ENCODE measurements around the gene SHC2. TPM values are rescaled to one million over a fixed set of nuclear protein-coding genes. Genes with fewer than 3 reads are reported as not detected.
"Not testable (repeated sequence)": the region's sequence is repeated elsewhere in the genome, so short reads cannot be mapped to it uniquely, and the experiment has no call there.

The SHC2 gene
- total and polyA plus RNA-seq, 2 donors (not counting 1 experiment from before 2014, with no cell fraction given) = 0.02 to 2.5 TPM

- Histone ChIP-seq H3K4me3 (replicated peaks in 1 of 4; ENCODE audit: control extremely low read depth in 1 of 4, insufficient read depth in 1 of 4, low read depth in 3 of 4, low read length in 4 of 4) (no peak overlapping the region), H3K27ac (ENCODE audit: insufficient read depth, low read length) (no peak overlapping the region), H3K9me3 (ENCODE audit: control insufficient read depth, insufficient read depth, low read depth, low read length) (no peaks in the 10 kb centered on the region), H3K36me3 (ENCODE audit: control insufficient read depth, insufficient read depth, low read length) (no peaks in the 10 kb centered on the region), H3K4me2 (ENCODE audit: extremely low read depth, insufficient read depth, low read length) (no peak overlapping the region), H2AFZ (ENCODE audit: low read length) (no peak overlapping the region), H3K27me3 (ENCODE audit: control insufficient read depth, insufficient read depth, low read length) (no peaks in the 10 kb centered on the region), H3K79me2 (ENCODE audit: control insufficient read depth, insufficient read depth, low read length) (no peaks in the 10 kb centered on the region), H3K9ac (ENCODE audit: insufficient read depth, low read length) (no peak overlapping the region), H4K20me1 (ENCODE audit: control insufficient read depth, extremely low read depth, insufficient read depth, low read length) (no peaks in the 10 kb centered on the region), H3K4me1 (ENCODE audit: control insufficient read depth, extremely low read depth, insufficient read depth, low read length) (no peaks in the 10 kb centered on the region)
- TF ChIP-seq CTCF (conservative IDR thresholded peaks at IDR 0.05 in 1 of 2, IDR thresholded peaks at IDR 0.05 in 1 of 2; ENCODE audit: low read depth in 1 of 2, low read length in 2 of 2) = no peak
- no peak for TF ChIP-seq EZH2 (IDR thresholded peaks at IDR 0.05; ENCODE audit: low read length, missing control alignments)
- DNase-seq (ENCODE audit: low read depth in 2 of 2) = no peak
These were observed 76.0 kb downstream of the SHC2 start for GRCh38 chr19:384799-385169.

DNA sequence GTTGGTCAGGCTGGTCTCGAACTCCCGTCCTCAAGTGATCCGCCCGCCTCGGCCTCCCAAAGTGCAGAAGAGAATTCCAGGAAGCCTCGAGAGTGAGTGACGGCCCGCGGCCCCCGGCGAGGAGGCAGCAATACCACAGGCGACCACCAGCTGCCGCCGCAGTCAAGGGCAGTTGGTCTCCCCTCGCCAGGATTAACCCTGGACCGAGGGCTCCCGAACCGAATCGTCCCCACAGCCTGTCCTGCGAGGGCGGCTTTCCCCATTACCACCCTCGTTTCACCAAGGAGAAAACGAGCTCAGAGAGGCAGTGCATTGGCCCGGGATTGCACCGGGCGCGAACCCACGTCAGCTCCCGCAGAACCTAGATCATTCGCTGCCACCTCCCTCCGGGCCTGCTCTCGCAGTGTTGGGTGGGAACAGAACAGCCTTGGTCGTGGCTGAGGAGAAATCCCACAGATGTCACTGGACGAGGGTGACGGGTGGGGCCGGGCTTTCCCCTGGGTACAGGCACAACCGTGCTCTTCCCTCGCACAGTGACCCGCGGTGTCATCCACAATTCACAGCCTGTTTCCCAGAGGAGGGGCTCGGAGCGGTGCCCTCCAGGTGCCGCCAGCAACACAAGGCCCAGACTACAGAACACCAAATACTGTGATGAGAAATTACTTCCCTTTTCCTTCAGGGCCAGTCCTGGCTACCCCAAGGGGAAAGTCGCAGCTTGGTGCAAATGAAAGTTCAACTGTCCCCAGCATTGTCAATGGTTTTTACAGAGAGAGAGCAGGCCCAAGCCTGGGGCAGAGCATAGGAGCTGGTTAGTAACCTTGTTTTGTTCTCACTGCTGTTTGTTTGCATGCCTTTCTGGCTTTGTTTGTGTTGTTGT is 76.7 kb downstream of the SHC2 start:
- H3K4me1 ChIP-seq (ENCODE audit: control insufficient read depth, extremely low read depth, insufficient read depth, low read length) = no peaks in the 10 kb centered on the region
- no peak for DNase-seq (ENCODE audit: low read depth in 2 of 2)
- H3K9me3 ChIP-seq (ENCODE audit: control insufficient read depth, insufficient read depth, low read depth, low read length) = no peaks in the 10 kb centered on the region
- no peak overlapping the region for H3K4me3 ChIP-seq (replicated peaks in 1 of 4; ENCODE audit: control extremely low read depth in 1 of 4, insufficient read depth in 1 of 4, low read depth in 3 of 4, low read length in 4 of 4)
- H4K20me1 ChIP-seq (ENCODE audit: control insufficient read depth, extremely low read depth, insufficient read depth, low read length) = no peaks in the 10 kb centered on the region
- H3K27ac ChIP-seq (ENCODE audit: insufficient read depth, low read length) = no peak overlapping the region
- no peak for TF ChIP-seq EZH2 (IDR thresholded peaks at IDR 0.05; ENCODE audit: low read length, missing control alignments)
- peak in 1 of 2 donors; percentile 35 for TF ChIP-seq CTCF (conservative IDR thresholded peaks at IDR 0.05 in 1 of 2, IDR thresholded peaks at IDR 0.05 in 1 of 2; ENCODE audit: low read depth in 1 of 2, low read length in 2 of 2)
- H3K79me2 ChIP-seq (ENCODE audit: control insufficient read depth, insufficient read depth, low read length) = no peaks in the 10 kb centered on the region
- H3K4me2 ChIP-seq (ENCODE audit: extremely low read depth, insufficient read depth, low read length) = no peak overlapping the region
- H3K36me3 ChIP-seq (ENCODE audit: control insufficient read depth, insufficient read depth, low read length) = no peaks in the 10 kb centered on the region
- no peak overlapping the region for H2AFZ ChIP-seq (ENCODE audit: low read length)
- no peak overlapping the region for H3K9ac ChIP-seq (ENCODE audit: insufficient read depth, low read length)
- no peaks in the 10 kb centered on the region for H3K27me3 ChIP-seq (ENCODE audit: control insufficient read depth, insufficient read depth, low read length)

DNA sequence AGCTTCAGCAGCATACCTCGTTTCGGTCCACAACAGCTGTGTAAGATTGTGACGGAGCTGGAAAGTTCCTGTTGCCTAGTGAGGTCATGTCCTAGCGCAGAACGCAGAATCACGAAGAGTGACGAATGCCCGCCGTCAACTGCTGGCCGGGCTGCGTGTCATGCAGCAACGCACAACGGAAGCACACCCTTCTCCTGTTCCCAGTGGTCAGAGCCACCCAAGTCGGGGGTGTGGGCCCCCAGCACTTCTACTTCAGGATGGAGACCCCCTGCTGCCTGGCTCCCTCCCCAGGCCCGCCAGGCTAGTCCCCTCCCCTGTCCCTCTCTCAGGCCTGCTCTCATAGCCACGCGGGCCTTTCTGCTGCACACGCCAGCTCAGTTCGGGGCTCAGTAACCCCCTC is 77.8 kb downstream of the SHC2 start:
- H3K27ac ChIP-seq (ENCODE audit: insufficient read depth, low read length) = no peak overlapping the region
- H3K79me2 ChIP-seq (ENCODE audit: control insufficient read depth, insufficient read depth, low read length) = no peaks in the 10 kb centered on the region
- no peak overlapping the region for H3K9ac ChIP-seq (ENCODE audit: insufficient read depth, low read length)
- H2AFZ ChIP-seq (ENCODE audit: low read length) = no peak overlapping the region
- no peaks in the 10 kb centered on the region for H3K9me3 ChIP-seq (ENCODE audit: control insufficient read depth, insufficient read depth, low read depth, low read length)
- no peak for DNase-seq (ENCODE audit: low read depth in 2 of 2)
- H3K4me1 ChIP-seq (ENCODE audit: control insufficient read depth, extremely low read depth, insufficient read depth, low read length) = no peaks in the 10 kb centered on the region
- H4K20me1 ChIP-seq (ENCODE audit: control insufficient read depth, extremely low read depth, insufficient read depth, low read length) = no peaks in the 10 kb centered on the region
- H3K4me3 ChIP-seq (replicated peaks in 1 of 4; ENCODE audit: control extremely low read depth in 1 of 4, insufficient read depth in 1 of 4, low read depth in 3 of 4, low read length in 4 of 4) = no peak overlapping the region
- no peaks in the 10 kb centered on the region for H3K27me3 ChIP-seq (ENCODE audit: control insufficient read depth, insufficient read depth, low read length)
- no peaks in the 10 kb centered on the region for H3K36me3 ChIP-seq (ENCODE audit: control insufficient read depth, insufficient read depth, low read length)
- no peak overlapping the region for H3K4me2 ChIP-seq (ENCODE audit: extremely low read depth, insufficient read depth, low read length)
- no peak for TF ChIP-seq CTCF (conservative IDR thresholded peaks at IDR 0.05 in 1 of 2, IDR thresholded peaks at IDR 0.05 in 1 of 2; ENCODE audit: low read depth in 1 of 2, low read length in 2 of 2)

GRCh38 chr19:382578-382977 is 78.3 kb downstream of the SHC2 start:
- H3K27ac ChIP-seq (ENCODE audit: insufficient read depth, low read length); H3K79me2 ChIP-seq (ENCODE audit: control insufficient read depth, insufficient read depth, low read length); H3K9me3 ChIP-seq (ENCODE audit: control insufficient read depth, insufficient read depth, low read depth, low read length); H3K4me2 ChIP-seq (ENCODE audit: extremely low read depth, insufficient read depth, low read length); H4K20me1 ChIP-seq (ENCODE audit: control insufficient read depth, extremely low read depth, insufficient read depth, low read length); H3K4me3 ChIP-seq (replicated peaks in 1 of 4; ENCODE audit: control extremely low read depth in 1 of 4, insufficient read depth in 1 of 4, low read depth in 3 of 4, low read length in 4 of 4); H3K4me1 ChIP-seq (ENCODE audit: control insufficient read depth, extremely low read depth, insufficient read depth, low read length); H2AFZ ChIP-seq (ENCODE audit: low read length); H3K9ac ChIP-seq (ENCODE audit: insufficient read depth, low read length); H3K27me3 ChIP-seq (ENCODE audit: control insufficient read depth, insufficient read depth, low read length); H3K36me3 ChIP-seq (ENCODE audit: control insufficient read depth, insufficient read depth, low read length): not testable (repeated sequence)
- DNase-seq (ENCODE audit: low read depth in 2 of 2) = peak; percentile 26 to 88

- not testable (repeated sequence) for H4K20me1 ChIP-seq (ENCODE audit: control insufficient read depth, extremely low read depth, insufficient read depth, low read length); H3K79me2 ChIP-seq (ENCODE audit: control insufficient read depth, insufficient read depth, low read length); H3K4me3 ChIP-seq (replicated peaks in 1 of 4; ENCODE audit: control extremely low read depth in 1 of 4, insufficient read depth in 1 of 4, low read depth in 3 of 4, low read length in 4 of 4)
These were observed 78.9 kb downstream of the SHC2 start for GRCh38 chr19:381901-382300.

More at GRCh38 chr19:381901-382300, 78.9 kb downstream of the SHC2 start:
- not testable (repeated sequence) for DNase-seq (ENCODE audit: low read depth in 2 of 2); H3K9me3 ChIP-seq (ENCODE audit: control insufficient read depth, insufficient read depth, low read depth, low read length); H3K36me3 ChIP-seq (ENCODE audit: control insufficient read depth, insufficient read depth, low read length); H3K27me3 ChIP-seq (ENCODE audit: control insufficient read depth, insufficient read depth, low read length); H3K4me2 ChIP-seq (ENCODE audit: extremely low read depth, insufficient read depth, low read length); H3K4me1 ChIP-seq (ENCODE audit: control insufficient read depth, extremely low read depth, insufficient read depth, low read length); H2AFZ ChIP-seq (ENCODE audit: low read length); H3K27ac ChIP-seq (ENCODE audit: insufficient read depth, low read length); H3K9ac ChIP-seq (ENCODE audit: insufficient read depth, low read length)
